Measurements from ENCODE around the gene RFNG. TPM values are rescaled to one million over a fixed set of nuclear protein-coding genes. Genes with fewer than 3 reads are reported as not detected.

Gene RFNG
- total and polyA plus RNA-seq, 10 of the 15 experiments (the other 5 are each of a cell fraction or from before 2014, with no cell fraction given): 0.10 to 19.6 (median 6.2) TPM

DNA sequence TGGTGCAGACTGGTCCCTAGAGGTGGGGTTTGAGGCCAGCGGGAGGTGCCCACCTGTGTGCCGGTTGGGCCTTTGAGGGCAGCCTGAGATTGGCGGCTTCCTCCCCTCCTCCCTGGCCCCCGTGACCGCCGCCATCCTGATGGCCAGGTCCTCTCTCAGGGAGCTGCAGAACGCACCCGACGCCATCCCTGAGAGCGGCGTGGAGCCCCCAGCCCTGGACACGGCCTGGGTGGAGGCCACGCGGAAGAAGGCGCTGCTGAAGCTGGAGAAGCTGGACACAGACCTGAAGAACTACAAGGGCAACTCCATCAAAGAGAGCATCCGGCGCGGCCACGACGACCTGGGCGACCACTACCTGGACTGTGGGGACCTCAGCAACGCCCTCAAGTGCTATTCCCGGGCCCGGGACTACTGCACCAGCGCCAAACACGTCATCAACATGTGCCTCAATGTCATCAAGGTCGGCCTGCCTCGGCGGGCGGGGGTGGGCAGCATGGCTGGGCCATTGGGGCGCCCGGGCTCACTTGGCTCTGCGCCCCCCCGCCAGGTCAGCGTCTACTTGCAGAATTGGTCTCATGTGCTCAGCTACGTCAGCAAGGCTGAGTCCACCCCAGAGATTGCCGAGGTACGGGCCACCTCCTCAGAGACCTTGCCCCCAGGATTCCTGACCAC, 2.9 kb upstream of the RFNG start (continued):
- no peak for TF ChIP-seq RELB (IDR thresholded peaks at IDR 0.05; ENCODE audit: low read depth)
- TF ChIP-seq RB1 (IDR thresholded peaks at IDR 0.05; ENCODE audit: borderline replicate concordance): no peak
- TF ChIP-seq, protein P1, sequence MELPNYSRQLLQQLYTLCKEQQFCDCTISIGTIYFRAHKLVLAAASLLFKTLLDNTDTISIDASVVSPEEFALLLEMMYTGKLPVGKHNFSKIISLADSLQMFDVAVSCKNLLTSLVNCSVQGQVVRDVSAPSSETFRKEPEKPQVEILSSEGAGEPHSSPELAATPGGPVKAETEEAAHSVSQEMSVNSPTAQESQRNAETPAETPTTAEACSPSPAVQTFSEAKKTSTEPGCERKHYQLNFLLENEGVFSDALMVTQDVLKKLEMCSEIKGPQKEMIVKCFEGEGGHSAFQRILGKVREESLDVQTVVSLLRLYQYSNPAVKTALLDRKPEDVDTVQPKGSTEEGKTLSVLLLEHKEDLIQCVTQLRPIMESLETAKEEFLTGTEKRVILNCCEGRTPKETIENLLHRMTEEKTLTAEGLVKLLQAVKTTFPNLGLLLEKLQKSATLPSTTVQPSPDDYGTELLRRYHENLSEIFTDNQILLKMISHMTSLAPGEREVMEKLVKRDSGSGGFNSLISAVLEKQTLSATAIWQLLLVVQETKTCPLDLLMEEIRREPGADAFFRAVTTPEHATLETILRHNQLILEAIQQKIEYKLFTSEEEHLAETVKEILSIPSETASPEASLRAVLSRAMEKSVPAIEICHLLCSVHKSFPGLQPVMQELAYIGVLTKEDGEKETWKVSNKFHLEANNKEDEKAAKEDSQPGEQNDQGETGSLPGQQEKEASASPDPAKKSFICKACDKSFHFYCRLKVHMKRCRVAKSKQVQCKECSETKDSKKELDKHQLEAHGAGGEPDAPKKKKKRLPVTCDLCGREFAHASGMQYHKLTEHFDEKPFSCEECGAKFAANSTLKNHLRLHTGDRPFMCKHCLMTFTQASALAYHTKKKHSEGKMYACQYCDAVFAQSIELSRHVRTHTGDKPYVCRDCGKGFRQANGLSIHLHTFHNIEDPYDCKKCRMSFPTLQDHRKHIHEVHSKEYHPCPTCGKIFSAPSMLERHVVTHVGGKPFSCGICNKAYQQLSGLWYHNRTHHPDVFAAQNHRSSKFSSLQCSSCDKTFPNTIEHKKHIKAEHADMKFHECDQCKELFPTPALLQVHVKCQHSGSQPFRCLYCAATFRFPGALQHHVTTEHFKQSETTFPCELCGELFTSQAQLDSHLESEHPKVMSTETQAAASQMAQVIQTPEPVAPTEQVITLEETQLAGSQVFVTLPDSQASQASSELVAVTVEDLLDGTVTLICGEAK (IDR thresholded peaks at IDR 0.05; ENCODE audit: borderline replicate concordance): no peak

DNA sequence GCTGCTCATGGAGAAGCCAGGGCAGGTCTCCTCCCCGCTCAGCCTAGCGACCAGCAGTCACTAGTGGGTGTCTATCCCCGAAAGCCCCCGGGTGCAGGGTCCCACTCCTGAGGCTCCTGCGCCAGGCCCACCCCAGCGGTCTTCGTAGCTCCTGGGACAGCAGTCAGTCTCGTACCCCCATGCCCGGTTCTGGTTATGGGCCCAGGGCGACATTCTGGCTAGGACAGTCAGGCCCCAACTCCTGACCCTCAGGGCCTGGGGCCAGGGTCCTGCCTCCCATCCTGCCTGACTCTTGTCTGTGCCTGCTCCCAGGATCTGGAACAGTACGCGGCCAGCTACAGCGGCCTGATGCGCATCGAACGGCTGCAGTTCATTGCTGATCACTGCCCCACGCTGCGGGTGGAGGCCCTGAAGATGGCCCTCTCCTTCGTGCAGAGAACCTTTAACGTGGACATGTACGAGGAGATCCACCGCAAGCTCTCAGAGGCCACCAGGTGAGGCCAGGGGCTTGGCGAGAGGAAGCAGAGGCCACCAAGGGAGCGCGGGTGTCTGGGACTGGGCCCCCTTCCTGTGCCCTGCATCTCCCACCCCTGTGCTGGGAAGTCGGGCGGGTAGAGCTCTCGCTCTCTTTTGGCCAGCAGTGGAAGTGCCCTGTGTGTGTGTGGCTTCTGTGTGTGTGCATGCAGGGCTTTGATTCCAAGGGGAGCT, 2.1 kb upstream of the RFNG start:
- in situ Hi-C loops (cut with MboI) (no loop called here), intact Hi-C loops (cut with micrococcal nuclease; ENCODE audit: unreplicated experiment) (loop anchor here (5.0 kb wide), 1 partner anchor 44 kb away; the partner anchor contains the start of gene FASN)
- Histone ChIP-seq H3K4me2 (ENCODE audit: control insufficient read depth, insufficient read depth) (peak overlapping the region; percentile 64; the same call in 1 of the 2 replicates), H3K36me3 (ENCODE audit: control insufficient read depth in 2 of 2, insufficient read depth in 2 of 2, low read length in 1 of 2) (peaks cover 0 to 17% of the 10 kb centered on the region in 2 experiments), H3K79me2 (ENCODE audit: control insufficient read depth, insufficient read depth, low read length) (peaks cover 14% of the 10 kb centered on the region), H3K4me3 (no peak overlapping the region), H3K9ac (ENCODE audit: control insufficient read depth, insufficient read depth, low read length) (no peak overlapping the region), H3K4me1 (ENCODE audit: control insufficient read depth, insufficient read depth, low read length) (peaks cover 4% of the 10 kb centered on the region), H3K27me3 (replicated peaks in 1 of 2; ENCODE audit: control insufficient read depth in 2 of 2, insufficient read depth in 2 of 2, low read length in 1 of 2) (no peaks in the 10 kb centered on the region), H3K27ac (ENCODE audit: control insufficient read depth, insufficient read depth) (no peak overlapping the region), H3K9me3 (replicated peaks; ENCODE audit: control insufficient read depth, insufficient read depth, low read length) (no peaks in the 10 kb centered on the region), H2AFZ (ENCODE audit: control insufficient read depth, low read depth, low read length) (no peak overlapping the region), H4K20me1 (ENCODE audit: control insufficient read depth, insufficient read depth) (no peaks in the 10 kb centered on the region)
- FAIRE-seq (no peak), ATAC-seq (no peak), DNase-seq (ENCODE audit: low read depth, low spot score) (no peak)
- SMC1A ChIA-PET (ENCODE audit: uncharacterized antibody, unreplicated experiment): no interaction called here
- RAD21 ChIA-PET (ENCODE audit: unreplicated experiment): no interaction called here
- BruUV-seq (replicated peaks): no TSS peak
- WGBS (ENCODE audit: insufficient coverage, insufficient replicate concordance, low lambda C conversion rate, missing lambda C conversion rate): 90% methylated on average over 28 of the region's 28 CpGs
- TF ChIP-seq POLR2A (IDR thresholded peaks at IDR 0.05; ENCODE audit: low read depth, low read length): peak; percentile 11; the same call in 1 of the 2 replicates
- no peak for TF ChIP-seq FOXM1 (IDR thresholded peaks at IDR 0.05; ENCODE audit: low read depth, low read length)
- CTCF ChIA-PET: no interaction called here
- POLR2A ChIA-PET: interaction anchor here (0.5 to 2.4 kb wide), 3 partner anchors 11 to 17 kb away, joined by 3 to 6 read pairs (median 3); partner anchors contain the start of gene DCXR
